Endothelial cell of umbilical vein (primary cell): ENCODE results near the gene IQGAP3. TPM values are rescaled to one million over a fixed set of nuclear protein-coding genes. Genes with fewer than 3 reads are reported as not detected.
A peak's percentile ranks its signal among the peaks of the same experiment; 100 is the strongest.

Source experiments
- BruUV-seq: library from RNA; stranded (reverse); fragments of 400-500 nt; replicated peaks from 2 replicates; lab custom pipeline; 2021; lab: Mats Ljungman, UMichigan
- CTCF ChIA-PET: fragments of 300-600, 350-600 bp; sonication (Branson Sonifier 250); formaldehyde crosslinking; loops from one replicate; lab custom pipeline; 2021; ENCODE audit warnings: antibody characterized with exemption, inconsistent platforms; lab: Charles Lee
- POLR2A ChIA-PET: fragments of 300-600, 350-600 bp; sonication (Branson Sonifier 250); formaldehyde crosslinking; loops from one replicate; lab custom pipeline; 2021; ENCODE audit warnings: antibody characterized with exemption, inconsistent platforms; lab: Charles Lee
- DNase-seq: peaks from one replicate; pipeline ENCODE4 v3.0.0-alpha.2; 2011; ENCODE audit warnings: low read depth, low spot score
- FAIRE-seq: peaks from 2 replicates; lab custom pipeline; 2011; peaks lifted over from hg19 to GRCh38; lab: Jason Lieb, UNC
- H2AFZ ChIP-seq: 2 replicates; pipeline ENCODE4 v1.6.0; 2012; ENCODE audit warnings: low read depth, low read length, control low read depth, inconsistent platforms
- H3K27ac ChIP-seq: 2 replicates; pipeline ENCODE4 v1.5.1; 2011; ENCODE audit warnings: low read depth, mild to moderate bottlenecking, control low read depth, low read length, moderate library complexity; ENCODE audit not compliant: insufficient read depth
- H3K27me3 ChIP-seq, 2 experiments: 2 replicates each; pipeline versions ENCODE4 v1.6.0 to v1.6.1; 2011; ENCODE audit warnings: low read length in 2 of 2, mixed read lengths in 1 of 2; ENCODE audit not compliant: control insufficient read depth in 2 of 2, insufficient read depth in 2 of 2
- H3K36me3 ChIP-seq, 2 experiments: 2 replicates in 1 of 2; 3 replicates in 1 of 2; pipeline ENCODE4 v1.5.1; 2011; ENCODE audit warnings: low read length in 2 of 2, mild to moderate bottlenecking in 1 of 2, moderate library complexity in 1 of 2; ENCODE audit not compliant: control insufficient read depth in 2 of 2, insufficient read depth in 2 of 2; ENCODE audit errors: extremely low read depth in 1 of 2
- H3K4me1 ChIP-seq: 3 replicates; pipeline ENCODE4 v1.5.1; 2011; ENCODE audit warnings: mild to moderate bottlenecking, low read length; ENCODE audit not compliant: control insufficient read depth, insufficient read depth; ENCODE audit errors: extremely low read depth
- H3K4me2 ChIP-seq: 2 replicates; pipeline ENCODE4 v1.6.1; 2011; ENCODE audit warnings: low read length, control low read depth, mixed read lengths; ENCODE audit not compliant: insufficient read depth
- H3K4me3 ChIP-seq, 3 experiments: fragments of 200-600 bp in 1 of 3; sonication (generic), shearing (Covaris generic) in 1 of 3; replicated peaks in 1 of 3; 2 replicates each; pipeline ENCODE4 v1.5.1; 2011 to 2016; ENCODE audit warnings: control low read depth in 3 of 3, low read length in 3 of 3, mild to moderate bottlenecking in 2 of 3, inconsistent platforms in 1 of 3, low read depth in 1 of 3, moderate library complexity in 1 of 3; ENCODE audit not compliant: insufficient read depth in 1 of 3
- H3K79me2 ChIP-seq: 2 replicates; pipeline ENCODE4 v1.6.0; 2012; ENCODE audit warnings: low read length, inconsistent platforms; ENCODE audit not compliant: control insufficient read depth, insufficient read depth
- H3K9ac ChIP-seq: replicated peaks from 2 replicates; pipeline ENCODE3; 2011; ENCODE audit warnings: low read length, control low read depth; ENCODE audit not compliant: insufficient read depth; ENCODE audit errors: extremely low read depth
- H3K9me1 ChIP-seq: replicated peaks from 3 replicates; pipeline ENCODE4 v1.6.0; 2011; ENCODE audit warnings: mild to moderate bottlenecking, low read length; ENCODE audit not compliant: control insufficient read depth, insufficient read depth; ENCODE audit errors: extremely low read depth
- H3K9me3 ChIP-seq: replicated peaks from 2 replicates; pipeline ENCODE4 v1.5.1; 2012; ENCODE audit warnings: low read length, inconsistent platforms; ENCODE audit not compliant: control insufficient read depth, insufficient read depth
- H4K20me1 ChIP-seq: replicated peaks from 2 replicates; pipeline ENCODE3; 2011; ENCODE audit warnings: mild to moderate bottlenecking, low read length; ENCODE audit not compliant: control insufficient read depth, insufficient read depth; ENCODE audit errors: extremely low read depth
- EZH2 ChIP-seq: IDR thresholded peaks from 2 replicates; pipeline ENCODE4 v1.6.1; 2012; ENCODE audit warnings: borderline replicate concordance, low read depth, mild to moderate bottlenecking, moderate library complexity, low read length, inconsistent platforms; ENCODE audit not compliant: severe bottlenecking
- FOS ChIP-seq: IDR thresholded peaks from 2 replicates; pipeline ENCODE4 v1.6.1; 2011; ENCODE audit warnings: mild to moderate bottlenecking, low read length, moderate library complexity, borderline replicate concordance; ENCODE audit not compliant: insufficient read depth
- GATA2 ChIP-seq: IDR thresholded peaks from 2 replicates; pipeline ENCODE4 v1.7.0; 2011; ENCODE audit warnings: low read depth, mild to moderate bottlenecking, moderate library complexity, mixed read lengths, low read length; ENCODE audit not compliant: insufficient read length, insufficient read depth
- JUN ChIP-seq: IDR thresholded peaks from 2 replicates; pipeline ENCODE4 v1.6.1; 2011; ENCODE audit warnings: borderline replicate concordance, low read depth; ENCODE audit not compliant: insufficient read length, insufficient read depth
- MYC ChIP-seq: IDR thresholded peaks from one replicate; pipeline ENCODE4 v1.6.1; 2011; ENCODE audit warnings: mild to moderate bottlenecking, low read depth, low read length
- POLR2A ChIP-seq: IDR thresholded peaks from 2 replicates; pipeline ENCODE4 v1.6.1; 2012; ENCODE audit warnings: low read depth, mild to moderate bottlenecking, control low read depth, low read length
- POLR2AphosphoS5 ChIP-seq: IDR thresholded peaks from 2 replicates; pipeline ENCODE4 v1.6.1; 2012; ENCODE audit warnings: low read depth, mild to moderate bottlenecking, control low read depth, low read length, moderate library complexity; ENCODE audit not compliant: insufficient read depth
- dilution Hi-C: fragments of 300-500 bp; cut with MboI; formaldehyde crosslinking; loops from one replicate; pipeline ENCODE4 v1.15.0; 2019; ENCODE audit warnings: low sequenced_read_pairs; ENCODE audit not compliant: extremely low pct_ligation_motif_present
- intact Hi-C: fragments of 100-400 bp; cut with micrococcal nuclease; formaldehyde crosslinking; loops from one replicate; pipeline ENCODE4 v1.10.0; 2022
- polyA plus RNA-seq, 4 experiments: library from polyadenylated mRNA; depleted of rRNA in 3 of 4; stranded (reverse) in 3 of 4; unstranded in 1 of 4; fragments of >200 nt; gene quantifications; 2 replicates each; pipeline versions ENCODE4 v1.2.1 to v1.2.3, GENCODE V29; 2011 to 2012; ENCODE audit warnings: missing spikeins in 1 of 4
- total RNA-seq: library from RNA; stranded (reverse); gene quantifications from 2 replicates; pipeline ENCODE4 v1.2.3, GENCODE V29; 2021
- TF ChIP-seq, protein P1 (sequence below), 2 donors: IDR thresholded peaks; 1 replicate in 1 of 2; 2 replicates in 1 of 2; pipeline ENCODE4 v1.5.1; 2011; ENCODE audit warnings: low read length in 2 of 2, mild to moderate bottlenecking in 2 of 2, moderate library complexity in 2 of 2, control low read depth in 1 of 2, inconsistent platforms in 1 of 2, low read depth in 1 of 2; ENCODE audit not compliant: insufficient read depth in 1 of 2; ENCODE audit errors: extremely low read depth in 1 of 2
- TF ChIP-seq, protein P2 (sequence below): IDR thresholded peaks from 2 replicates; pipeline ENCODE4 v1.6.1; 2011; ENCODE audit not compliant: insufficient read depth, insufficient read length

Gene IQGAP3
- total and polyA plus RNA-seq, 2 donors (not counting 3 experiments of a cell fraction or from before 2014, with no cell fraction given): 28.3 to 60.7 TPM

DNA sequence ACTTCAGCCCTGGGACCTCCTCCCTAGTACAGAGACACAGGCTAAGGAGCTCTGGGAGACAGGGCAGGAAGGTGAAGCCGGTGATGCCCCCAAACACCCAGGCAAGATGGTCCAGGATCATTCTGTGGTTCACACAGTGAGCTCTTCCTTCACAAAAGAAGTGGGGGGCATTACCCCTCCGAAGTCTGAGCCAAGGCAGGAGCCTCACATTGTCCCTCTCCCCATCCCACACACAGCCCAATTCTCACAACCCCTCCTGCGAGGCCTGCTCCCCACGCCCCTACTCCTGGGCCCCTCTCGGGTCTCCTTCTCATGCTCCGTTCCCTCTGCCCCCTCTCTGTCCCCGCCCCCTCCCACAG is 82.5 kb downstream of the IQGAP3 start:
- POLR2A ChIA-PET: interaction anchor here (1.0 to 1.5 kb wide), 3 partner anchors 11 to 15 kb away, joined by 5 to 9 read pairs (median 6); partner anchors contain the start of gene MEF2D
- Histone ChIP-seq H3K9ac (no peak overlapping the region), H4K20me1 (no peaks in the 10 kb centered on the region), H3K9me3 (no peaks in the 10 kb centered on the region), H3K4me1 (peaks cover 21% of the 10 kb centered on the region), H3K27me3 (no peaks in the 10 kb centered on the region), H3K79me2 (peaks cover 94% of the 10 kb centered on the region), H2AFZ (no peak overlapping the region), H3K4me3 (no peak overlapping the region), H3K4me2 (no peak overlapping the region), H3K27ac (peak overlapping the region; percentile 8), H3K36me3 (peaks cover 0 to 7% of the 10 kb centered on the region in 2 experiments), H3K9me1 (no peaks in the 10 kb centered on the region)
- BruUV-seq: no TSS peak
- CTCF ChIA-PET: interaction anchor here (0.7 to 9.6 kb wide), 10 partner anchors 9 to 134 kb away, joined by 3 to 119 read pairs (median 4); no protein-coding TSS in a partner anchor
- intact Hi-C loops (loop anchor here (1.0 kb wide), 1 partner anchor 8 kb away; no protein-coding TSS in a partner anchor), dilution Hi-C loops (no loop called here)
- TF ChIP-seq POLR2A (no peak), FOS (no peak), JUN (no peak), MYC (no peak), GATA2 (no peak), POLR2AphosphoS5 (no peak), EZH2 (no peak)
- TF ChIP-seq, protein P1, sequence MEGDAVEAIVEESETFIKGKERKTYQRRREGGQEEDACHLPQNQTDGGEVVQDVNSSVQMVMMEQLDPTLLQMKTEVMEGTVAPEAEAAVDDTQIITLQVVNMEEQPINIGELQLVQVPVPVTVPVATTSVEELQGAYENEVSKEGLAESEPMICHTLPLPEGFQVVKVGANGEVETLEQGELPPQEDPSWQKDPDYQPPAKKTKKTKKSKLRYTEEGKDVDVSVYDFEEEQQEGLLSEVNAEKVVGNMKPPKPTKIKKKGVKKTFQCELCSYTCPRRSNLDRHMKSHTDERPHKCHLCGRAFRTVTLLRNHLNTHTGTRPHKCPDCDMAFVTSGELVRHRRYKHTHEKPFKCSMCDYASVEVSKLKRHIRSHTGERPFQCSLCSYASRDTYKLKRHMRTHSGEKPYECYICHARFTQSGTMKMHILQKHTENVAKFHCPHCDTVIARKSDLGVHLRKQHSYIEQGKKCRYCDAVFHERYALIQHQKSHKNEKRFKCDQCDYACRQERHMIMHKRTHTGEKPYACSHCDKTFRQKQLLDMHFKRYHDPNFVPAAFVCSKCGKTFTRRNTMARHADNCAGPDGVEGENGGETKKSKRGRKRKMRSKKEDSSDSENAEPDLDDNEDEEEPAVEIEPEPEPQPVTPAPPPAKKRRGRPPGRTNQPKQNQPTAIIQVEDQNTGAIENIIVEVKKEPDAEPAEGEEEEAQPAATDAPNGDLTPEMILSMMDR (IDR thresholded peaks at IDR 0.05; ENCODE audit: extremely low read depth in 1 of 2, insufficient read depth in 1 of 2, low read depth in 1 of 2, low read length in 2 of 2): no peak
- TF ChIP-seq, protein P2, sequence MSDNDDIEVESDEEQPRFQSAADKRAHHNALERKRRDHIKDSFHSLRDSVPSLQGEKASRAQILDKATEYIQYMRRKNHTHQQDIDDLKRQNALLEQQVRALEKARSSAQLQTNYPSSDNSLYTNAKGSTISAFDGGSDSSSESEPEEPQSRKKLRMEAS: no peak
- FAIRE-seq (peak; percentile 24), DNase-seq (no peak)
